Activated B cell treated with CpG ODN at 0.5 μM for 24 hours (primary cell): ENCODE data around the gene ARHGEF12. TPM values are rescaled to one million over a fixed set of nuclear protein-coding genes. Genes with fewer than 3 reads are reported as not detected.

Source experiments
- ATAC-seq: fragments of 200-7000 bp; cut with Tn5 transposase; one replicate; pipeline ENCODE4 v1.10.0; 2021; ENCODE audit warnings: low read depth, mild to moderate bottlenecking, moderate library complexity
- CTCF ChIA-PET: fragments of 350-600 bp; sonication (Branson Sonifier 250); formaldehyde crosslinking; loops from one replicate; lab custom pipeline; 2021; ENCODE audit warnings: antibody characterized with exemption; lab: Charles Lee
- POLR2A ChIA-PET: fragments of 350-600 bp; sonication (Branson Sonifier 250); formaldehyde crosslinking; loops from one replicate; lab custom pipeline; 2021; ENCODE audit warnings: antibody characterized with exemption; lab: Charles Lee
- DNase-seq: peaks from one replicate; pipeline ENCODE4 v3.0.0; 2022
- H3K27ac Mint-ChIP-seq: one replicate; pipeline ENCODE4 v1.8.0; 2020; ENCODE audit warnings: mixed read lengths
- H3K27me3 Mint-ChIP-seq: one replicate; pipeline ENCODE4 v1.8.0; 2021; ENCODE audit warnings: mixed read lengths
- H3K36me3 Mint-ChIP-seq: one replicate; pipeline ENCODE4 v1.8.0; 2021; ENCODE audit warnings: low read depth, mixed read lengths
- H3K4me1 Mint-ChIP-seq: one replicate; pipeline ENCODE4 v1.8.0; 2021; ENCODE audit warnings: mixed read lengths
- H3K4me3 Mint-ChIP-seq: one replicate; pipeline ENCODE4 v1.8.0; 2020; ENCODE audit warnings: mild to moderate bottlenecking, mixed read lengths
- H3K9me3 Mint-ChIP-seq: one replicate; pipeline ENCODE4 v1.8.0; 2020; ENCODE audit warnings: mixed read lengths
- CTCF ChIP-seq: fragments of 200-600 bp; IDR thresholded peaks from one replicate; pipeline ENCODE4 v1.8.0; 2022; ENCODE audit warnings: antibody characterized with exemption, mild to moderate bottlenecking
- intact Hi-C: fragments of 100-400 bp; cut with micrococcal nuclease; formaldehyde crosslinking; loops from one replicate; pipeline ENCODE4 v1.15.1; 2024
- total RNA-seq: library from RNA; stranded (reverse); gene quantifications from 2 replicates; pipeline ENCODE4 v1.2.3, GENCODE V29; 2022

Gene ARHGEF12
- total RNA-seq, 1 donor from 2014 or later, result 25.8 TPM

- Mint-ChIP-seq H3K27ac (no peak overlapping the region), H3K4me3 (no peak overlapping the region), H3K36me3 (no peaks in the 10 kb centered on the region), H3K27me3 (no peaks in the 10 kb centered on the region), H3K9me3 (no peaks in the 10 kb centered on the region), H3K4me1 (peaks cover 17% of the 10 kb centered on the region)
- DNase-seq (no peak), ATAC-seq (no peak)
- CTCF ChIA-PET, result no interaction called here
- TF ChIP-seq CTCF, result no peak
- POLR2A ChIA-PET, result no interaction called here
- intact Hi-C loops, result no loop called here
Measured at GRCh38 chr11:120383518-120384155, 47.4 kb downstream of the ARHGEF12 start.

DNA sequence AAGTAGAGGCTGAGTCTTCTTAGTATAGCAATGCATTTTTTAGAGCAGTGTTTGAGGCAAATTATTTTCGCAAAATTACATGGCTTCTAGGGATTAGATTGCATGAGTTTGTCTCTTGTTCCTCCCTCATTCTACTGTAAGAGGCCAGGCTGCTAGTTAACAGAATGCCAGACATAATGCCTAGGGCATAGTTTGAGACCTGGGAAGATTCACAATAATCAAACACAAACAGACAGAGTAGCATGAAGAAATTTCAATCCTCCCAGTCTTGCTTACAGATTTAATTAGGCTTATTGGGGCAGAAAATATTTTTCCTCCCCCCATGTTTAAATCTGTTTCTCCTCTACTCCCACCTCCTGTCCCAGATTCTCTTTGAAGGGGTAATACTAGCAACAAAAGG, 48.3 kb downstream of the ARHGEF12 start:
- Mint-ChIP-seq H3K27me3 (no peaks in the 10 kb centered on the region), H3K36me3 (no peaks in the 10 kb centered on the region), H3K4me1 (peaks cover 14% of the 10 kb centered on the region), H3K4me3 (no peak overlapping the region), H3K9me3 (no peaks in the 10 kb centered on the region), H3K27ac (no peak overlapping the region)
- ChIA-PET CTCF (no interaction called here), POLR2A (no interaction called here)
- ATAC-seq (no peak), DNase-seq (no peak)
- no peak for TF ChIP-seq CTCF
- intact Hi-C loops, result no loop called here

- DNase-seq (no peak), ATAC-seq (no peak)
- H3K36me3 Mint-ChIP-seq, result no peaks in the 10 kb centered on the region
- H3K27ac Mint-ChIP-seq, result no peak overlapping the region
- TF ChIP-seq CTCF, result no peak
- H3K27me3 Mint-ChIP-seq, result no peaks in the 10 kb centered on the region
- intact Hi-C loops, result loop anchor here (5.0 kb wide), 1 partner anchor 38 kb away; no protein-coding TSS in a partner anchor
- no peak overlapping the region for H3K4me3 Mint-ChIP-seq
- peaks cover 4% of the 10 kb centered on the region for H3K9me3 Mint-ChIP-seq
- H3K4me1 Mint-ChIP-seq, result peaks cover 8% of the 10 kb centered on the region
- ChIA-PET POLR2A (no interaction called here), CTCF (no interaction called here)
Measured at GRCh38 chr11:120385110-120385509, 48.9 kb downstream of the ARHGEF12 start.

DNA sequence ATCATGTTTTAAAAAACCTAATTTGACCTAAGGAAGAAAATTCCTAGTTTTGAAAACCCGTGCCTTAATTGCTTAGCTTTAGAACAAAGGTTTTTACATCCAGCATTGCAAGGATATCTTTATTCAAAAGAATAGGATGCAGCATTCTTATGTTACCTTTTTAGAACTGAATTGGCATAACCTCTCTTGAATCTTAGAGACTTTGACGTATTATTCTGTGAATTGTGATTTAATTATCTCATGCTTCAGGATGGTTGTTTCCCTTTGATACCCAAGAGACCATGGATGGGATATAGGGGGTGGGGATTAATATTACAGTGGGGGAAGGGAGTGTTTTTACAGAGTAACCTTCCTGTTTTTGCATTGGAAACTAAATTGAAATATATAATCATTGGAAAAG, 49.4 kb downstream of the ARHGEF12 start:
- intact Hi-C loops, result loop anchor here (5.0 kb wide), 1 partner anchor 38 kb away; no protein-coding TSS in a partner anchor
- H3K27me3 Mint-ChIP-seq, result no peaks in the 10 kb centered on the region
- no peak for ATAC-seq
- ChIA-PET CTCF (no interaction called here), POLR2A (no interaction called here)
- DNase-seq, result no peak
- no peak for TF ChIP-seq CTCF
- no peaks in the 10 kb centered on the region for H3K36me3 Mint-ChIP-seq
- no peak overlapping the region for H3K4me3 Mint-ChIP-seq
- peaks cover 2% of the 10 kb centered on the region for H3K4me1 Mint-ChIP-seq
- H3K9me3 Mint-ChIP-seq, result peaks cover 4% of the 10 kb centered on the region
- no peak overlapping the region for H3K27ac Mint-ChIP-seq

DNA sequence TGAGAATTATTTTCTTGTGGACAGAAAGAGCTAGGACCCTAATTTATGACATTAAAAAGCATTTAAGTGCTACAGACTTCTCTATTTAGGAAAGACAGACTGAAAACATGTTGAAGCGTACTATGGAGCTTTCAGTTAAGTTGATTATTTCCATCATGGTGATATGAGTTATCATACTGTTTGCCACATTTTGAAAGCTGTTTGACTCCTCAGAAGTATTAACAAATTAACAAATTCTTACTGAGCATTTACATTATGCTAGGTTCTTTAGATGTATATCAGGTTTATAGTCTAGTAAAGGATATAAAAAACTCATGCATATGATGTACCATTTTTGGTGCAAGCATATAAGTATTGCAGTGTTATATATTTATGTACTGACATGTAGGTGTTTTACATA, 50.1 kb downstream of the ARHGEF12 start:
- H3K4me1 Mint-ChIP-seq, result no peaks in the 10 kb centered on the region
- peaks cover 4% of the 10 kb centered on the region for H3K9me3 Mint-ChIP-seq
- no peak overlapping the region for H3K4me3 Mint-ChIP-seq
- intact Hi-C loops, result loop anchor here (5.0 kb wide), 1 partner anchor 39 kb away; no protein-coding TSS in a partner anchor
- ATAC-seq (no peak), DNase-seq (no peak)
- H3K27ac Mint-ChIP-seq, result no peak overlapping the region
- POLR2A ChIA-PET, result no interaction called here
- H3K27me3 Mint-ChIP-seq, result no peaks in the 10 kb centered on the region
- H3K36me3 Mint-ChIP-seq, result no peaks in the 10 kb centered on the region
- TF ChIP-seq CTCF, result no peak
- CTCF ChIA-PET, result no interaction called here
